MG63 (cell line): ENCODE measurements around the gene SCRN1. TPM values are rescaled to one million over a fixed set of nuclear protein-coding genes. Genes with fewer than 3 reads are reported as not detected.
A peak's percentile ranks its signal among the peaks of the same experiment; 100 is the strongest.
"Not testable (repeated sequence)": the region's sequence is repeated elsewhere in the genome, so short reads cannot be mapped to it uniquely, and the experiment has no call there.

Source experiments
- DNase-seq: peaks from one replicate; pipeline ENCODE4 v3.0.0-alpha.2; 2020
- H3K27me3 ChIP-seq: fragments of 250-450 bp; sonication (Bioruptor Pico); 2 replicates; pipeline ENCODE4 v1.5.1; 2020; ENCODE audit warnings: mild to moderate bottlenecking, moderate library complexity
- H3K36me3 ChIP-seq: fragments of 250-450 bp; sonication (Bioruptor Pico); 2 replicates; pipeline ENCODE4 v1.5.1; 2020; ENCODE audit warnings: mild to moderate bottlenecking, moderate library complexity
- H3K4me3 ChIP-seq: fragments of 250-450 bp; sonication (Bioruptor Pico); 2 replicates; pipeline ENCODE4 v1.5.1; 2020; ENCODE audit warnings: mild to moderate bottlenecking, moderate library complexity
- H3K9me3 ChIP-seq: fragments of 250-450 bp; sonication (Bioruptor Pico); 2 replicates; pipeline ENCODE4 v1.5.1; 2020; ENCODE audit warnings: mild to moderate bottlenecking, moderate library complexity
- total RNA-seq: library from RNA; depleted of rRNA; stranded (reverse); fragments of >200 nt; shearing (Covaris generic); gene quantifications from 2 replicates; pipeline ENCODE4 v1.2.3, GENCODE V29; 2014; ENCODE audit warnings: low replicate concordance

Gene SCRN1
- total RNA-seq, 1 experiment from 2014 or later = 35.7 TPM

GRCh38 chr7:29894256-29894655 lies 95.3 kb downstream of the SCRN1 start:
- Histone ChIP-seq H3K4me3 (no peak overlapping the region), H3K9me3 (0 out of 2 replicates have a peak, but pooled peaks cover 2% of the 10 kb centered on the region), H3K36me3 (no peaks in the 10 kb centered on the region), H3K27me3 (no peaks in the 10 kb centered on the region)
- DNase-seq = no peak

- DNase-seq = no peak
- Histone ChIP-seq H3K9me3 (0 out of 2 replicates have a peak, but pooled peaks cover 2% of the 10 kb centered on the region), H3K36me3 (no peaks in the 10 kb centered on the region), H3K4me3 (no peak overlapping the region), H3K27me3 (no peaks in the 10 kb centered on the region)
Observed at GRCh38 chr7:29893351-29893965, 96.1 kb downstream of the SCRN1 start.

GRCh38 chr7:29892231-29892630 lies 97.4 kb downstream of the SCRN1 start:
- no peak overlapping the region for H3K4me3 ChIP-seq
- 0 out of 2 replicates have a peak, but pooled peaks cover 2% of the 10 kb centered on the region for H3K9me3 ChIP-seq
- DNase-seq = no peak
- no peaks in the 10 kb centered on the region for H3K36me3 ChIP-seq
- no peaks in the 10 kb centered on the region for H3K27me3 ChIP-seq

- no peaks in the 10 kb centered on the region for H3K36me3 ChIP-seq
- H3K9me3 ChIP-seq = no peaks in the 10 kb centered on the region
- no peaks in the 10 kb centered on the region for H3K27me3 ChIP-seq
- no peak for DNase-seq
- H3K4me3 ChIP-seq = no peak overlapping the region
Observed at GRCh38 chr7:29891766-29892165, 97.8 kb downstream of the SCRN1 start.

GRCh38 chr7:29890786-29891185 lies 98.8 kb downstream of the SCRN1 start:
- not testable (repeated sequence) for DNase-seq, H3K4me3 ChIP-seq, H3K9me3 ChIP-seq, H3K27me3 ChIP-seq, H3K36me3 ChIP-seq

GRCh38 chr7:29890251-29890650 lies 99.3 kb downstream of the SCRN1 start:
- no peak for DNase-seq
- Histone ChIP-seq H3K36me3 (no peaks in the 10 kb centered on the region), H3K9me3 (no peaks in the 10 kb centered on the region), H3K4me3 (no peak overlapping the region), H3K27me3 (no peaks in the 10 kb centered on the region)

GRCh38 chr7:29889288-29889687 lies 100.3 kb downstream of the SCRN1 start:
- Histone ChIP-seq H3K27me3 (no peaks in the 10 kb centered on the region), H3K4me3 (no peak overlapping the region), H3K9me3 (no peaks in the 10 kb centered on the region), H3K36me3 (no peaks in the 10 kb centered on the region)
- DNase-seq = no peak

- Histone ChIP-seq H3K36me3 (no peaks in the 10 kb centered on the region), H3K9me3 (no peaks in the 10 kb centered on the region), H3K27me3 (no peaks in the 10 kb centered on the region), H3K4me3 (no peak overlapping the region)
- DNase-seq = no peak
Observed at GRCh38 chr7:29888006-29888405, 101.6 kb downstream of the SCRN1 start.

GRCh38 chr7:29886827-29887226 lies 102.8 kb downstream of the SCRN1 start:
- DNase-seq = no peak
- Histone ChIP-seq H3K4me3 (no peak overlapping the region), H3K9me3 (no peaks in the 10 kb centered on the region), H3K27me3 (no peaks in the 10 kb centered on the region), H3K36me3 (no peaks in the 10 kb centered on the region)

- Histone ChIP-seq H3K4me3 (no peak overlapping the region), H3K27me3 (no peaks in the 10 kb centered on the region), H3K36me3 (no peaks in the 10 kb centered on the region), H3K9me3 (no peaks in the 10 kb centered on the region)
- DNase-seq = no peak
Observed at GRCh38 chr7:29885626-29886025, 104.0 kb downstream of the SCRN1 start.

- no peaks in the 10 kb centered on the region for H3K27me3 ChIP-seq
- H3K9me3 ChIP-seq = no peaks in the 10 kb centered on the region
- no peak overlapping the region for H3K4me3 ChIP-seq
- DNase-seq = no peak
- H3K36me3 ChIP-seq = no peaks in the 10 kb centered on the region
Observed at GRCh38 chr7:29884399-29885272, 105.0 kb downstream of the SCRN1 start.

GRCh38 chr7:29883462-29884398 lies 105.9 kb downstream of the SCRN1 start:
- Histone ChIP-seq H3K4me3 (no peak overlapping the region), H3K27me3 (no peaks in the 10 kb centered on the region), H3K36me3 (no peaks in the 10 kb centered on the region), H3K9me3 (no peaks in the 10 kb centered on the region)
- no peak for DNase-seq

- no peak for DNase-seq
Observed at GRCh38 chr7:29882481-29882880, 107.1 kb downstream of the SCRN1 start.

GRCh38 chr7:29881724-29882123 lies 107.9 kb downstream of the SCRN1 start:
- Histone ChIP-seq H3K27me3 (no peaks in the 10 kb centered on the region), H3K36me3 (no peaks in the 10 kb centered on the region), H3K9me3 (no peaks in the 10 kb centered on the region), H3K4me3 (no peak overlapping the region)
- no peak for DNase-seq

More at GRCh38 chr7:29882481-29882880, 107.1 kb downstream of the SCRN1 start:
- Histone ChIP-seq H3K27me3 (no peaks in the 10 kb centered on the region), H3K36me3 (no peaks in the 10 kb centered on the region), H3K9me3 (no peaks in the 10 kb centered on the region), H3K4me3 (no peak overlapping the region)

GRCh38 chr7:29879609-29880008 lies 110.0 kb downstream of the SCRN1 start:
- H3K4me3 ChIP-seq = no peak overlapping the region
- no peaks in the 10 kb centered on the region for H3K36me3 ChIP-seq
- peak; percentile 65 for DNase-seq

GRCh38 chr7:29878081-29878688 lies 111.4 kb downstream of the SCRN1 start:
- Histone ChIP-seq H3K4me3 (no peak overlapping the region), H3K36me3 (no peaks in the 10 kb centered on the region), H3K27me3 (no peaks in the 10 kb centered on the region), H3K9me3 (no peaks in the 10 kb centered on the region)
- no peak for DNase-seq

More at GRCh38 chr7:29879609-29880008, 110.0 kb downstream of the SCRN1 start:
- H3K9me3 ChIP-seq = no peaks in the 10 kb centered on the region
- no peaks in the 10 kb centered on the region for H3K27me3 ChIP-seq
